HK-2 (cell line): ENCODE measurements around the gene POU2AF3.
"Not testable (repeated sequence)": the region's sequence is repeated elsewhere in the genome, so short reads cannot be mapped to it uniquely, and the experiment has no call there.

ENCODE experiments used
- DNase-seq: peaks from one replicate; pipeline ENCODE4 v3.0.0-alpha.2; 2018; ENCODE audit not compliant: unreplicated experiment

The POU2AF3 gene

GRCh38 chr11:111301004-111301841, 2.9 kb downstream of the POU2AF3 start:
- DNase-seq, result no peak

GRCh38 chr11:111301842-111302118, 3.4 kb downstream of the POU2AF3 start:
- DNase-seq, result no peak

DNA sequence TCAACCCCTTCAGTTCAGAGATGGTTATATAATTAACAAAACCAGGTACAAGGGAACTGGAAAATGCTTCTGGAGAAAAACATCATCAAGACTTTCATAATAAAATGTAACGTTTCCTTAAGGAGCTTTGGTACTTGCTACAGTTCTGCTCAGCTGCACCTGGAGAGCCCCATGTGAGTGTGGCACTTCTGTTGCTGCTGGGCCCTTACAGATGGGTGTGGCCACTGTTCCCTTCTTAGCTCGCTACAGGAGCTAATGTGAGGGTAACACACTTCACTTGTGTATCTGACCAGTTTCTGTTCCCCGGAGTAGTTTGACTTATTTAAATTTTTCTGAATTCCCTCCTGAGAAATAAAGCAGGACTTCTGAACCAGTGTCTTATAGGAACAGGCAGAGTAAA, 4.0 kb downstream of the POU2AF3 start:
- no peak for DNase-seq

GRCh38 chr11:111303461-111303860, 5.1 kb downstream of the POU2AF3 start:
- no peak for DNase-seq

DNA sequence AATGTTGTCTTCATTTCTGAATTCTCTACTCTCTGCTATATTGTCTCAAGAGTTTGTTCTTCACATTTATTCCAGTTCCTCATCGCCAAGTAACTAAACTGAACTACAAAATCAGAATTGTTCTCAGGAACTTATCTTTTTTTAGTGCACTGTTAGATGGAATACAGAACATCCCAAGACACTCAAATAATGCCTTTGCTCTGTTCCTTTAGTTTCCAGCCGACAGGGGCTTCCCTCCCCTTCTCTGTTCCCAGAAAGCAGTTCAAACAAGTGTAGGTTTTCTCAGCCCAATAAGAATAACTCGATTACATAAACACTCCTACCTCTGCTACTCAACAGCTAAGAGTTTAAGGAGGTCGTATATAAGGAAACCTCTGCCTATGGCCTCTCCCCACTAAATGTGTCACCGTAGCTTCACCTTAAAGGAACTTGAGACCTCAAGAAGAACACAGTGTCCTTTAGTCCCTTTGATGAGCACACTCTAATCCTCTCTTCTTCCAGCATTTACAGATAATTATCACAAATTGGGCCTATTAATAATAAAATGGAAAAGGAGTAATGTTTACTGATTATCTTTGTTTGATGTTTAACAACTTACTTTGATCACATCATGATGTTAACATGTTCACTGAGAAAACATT, 6.9 kb downstream of the POU2AF3 start:
- DNase-seq, result no peak

GRCh38 chr11:111305876-111306275, 7.5 kb downstream of the POU2AF3 start:
- no peak for DNase-seq

DNA sequence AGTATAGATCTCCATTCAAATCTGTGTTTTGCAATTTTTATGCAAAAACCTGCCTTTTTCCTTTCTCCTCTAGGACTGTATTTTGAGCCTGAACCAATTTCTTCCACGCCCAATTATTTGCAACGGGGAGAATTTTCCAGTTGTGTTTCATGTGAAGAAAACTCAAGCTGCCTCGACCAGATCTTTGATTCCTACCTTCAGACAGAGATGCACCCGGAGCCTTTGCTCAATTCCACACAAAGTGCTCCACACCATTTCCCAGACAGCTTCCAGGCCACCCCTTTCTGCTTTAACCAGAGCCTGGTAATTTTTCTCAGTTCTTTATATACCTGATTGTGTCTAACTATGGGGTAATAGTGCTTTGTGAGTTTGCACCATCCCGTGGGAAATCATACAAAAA, 8.0 kb downstream of the POU2AF3 start:
- no peak for DNase-seq

- DNase-seq, result no peak
These were observed 9.2 kb downstream of the POU2AF3 start for GRCh38 chr11:111307472-111308108.

DNA sequence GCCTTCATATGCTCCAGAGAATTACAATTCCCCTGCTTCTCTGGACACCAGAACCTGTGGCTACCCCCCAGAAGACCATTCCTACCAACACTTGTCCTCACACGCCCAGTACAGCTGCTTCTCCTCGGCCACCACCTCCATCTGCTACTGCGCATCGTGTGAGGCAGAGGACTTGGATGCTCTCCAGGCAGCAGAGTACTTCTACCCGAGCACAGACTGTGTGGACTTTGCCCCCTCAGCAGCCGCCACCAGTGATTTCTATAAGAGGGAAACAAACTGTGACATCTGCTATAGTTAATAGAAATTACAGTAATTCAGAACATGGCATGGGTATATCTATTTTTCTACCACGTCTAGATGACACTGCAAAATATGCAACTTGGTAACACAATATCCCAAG, 9.8 kb downstream of the POU2AF3 start:
- no peak for DNase-seq

- DNase-seq, result no peak
These were observed 11.0 kb downstream of the POU2AF3 start for GRCh38 chr11:111309215-111309915.

- no peak for DNase-seq
These were observed 11.7 kb downstream of the POU2AF3 start for GRCh38 chr11:111310088-111310487.

GRCh38 chr11:111310723-111311122, 12.4 kb downstream of the POU2AF3 start:
- DNase-seq, result no peak

DNA sequence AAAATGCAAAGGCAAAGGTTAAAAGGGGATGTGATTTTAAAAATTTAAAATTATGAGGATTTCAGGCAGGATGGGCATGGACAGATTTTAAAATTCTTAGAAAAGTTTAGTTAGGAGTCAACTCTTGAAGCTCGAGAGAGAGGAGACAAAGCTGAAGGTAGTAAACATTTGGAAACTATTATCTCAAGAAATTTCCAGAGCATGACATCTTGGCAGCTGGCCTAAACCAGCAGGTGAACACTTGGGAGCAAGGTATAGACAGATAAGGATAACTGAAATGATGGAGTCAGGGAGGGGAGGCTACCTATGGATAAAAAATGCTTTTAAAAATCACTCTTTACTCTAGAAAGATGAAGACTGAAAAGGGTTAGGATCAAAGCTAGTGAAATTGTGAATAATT, 13.7 kb downstream of the POU2AF3 start:
- no peak for DNase-seq

GRCh38 chr11:111319296-111319695, 20.9 kb downstream of the POU2AF3 start:
- DNase-seq, result no peak

DNA sequence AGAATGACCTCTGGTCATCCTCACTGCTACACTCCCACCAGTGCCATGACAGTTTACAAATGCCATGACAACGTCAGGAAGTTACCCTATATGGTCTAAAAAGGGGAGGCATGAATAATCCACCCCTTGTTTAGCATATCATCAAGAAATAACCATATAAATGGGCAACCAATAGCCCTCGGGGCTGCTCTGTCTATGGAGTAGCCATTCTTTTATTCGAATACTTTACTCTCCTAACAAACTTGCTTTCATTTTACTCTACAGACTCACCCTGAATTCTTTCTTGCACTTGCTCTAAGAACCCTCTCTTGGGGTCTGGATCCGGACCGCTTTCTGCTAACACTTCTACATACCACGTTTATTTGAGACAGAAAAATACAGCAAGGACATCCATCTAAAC, 21.9 kb downstream of the POU2AF3 start:
- not testable (repeated sequence) for DNase-seq

DNA sequence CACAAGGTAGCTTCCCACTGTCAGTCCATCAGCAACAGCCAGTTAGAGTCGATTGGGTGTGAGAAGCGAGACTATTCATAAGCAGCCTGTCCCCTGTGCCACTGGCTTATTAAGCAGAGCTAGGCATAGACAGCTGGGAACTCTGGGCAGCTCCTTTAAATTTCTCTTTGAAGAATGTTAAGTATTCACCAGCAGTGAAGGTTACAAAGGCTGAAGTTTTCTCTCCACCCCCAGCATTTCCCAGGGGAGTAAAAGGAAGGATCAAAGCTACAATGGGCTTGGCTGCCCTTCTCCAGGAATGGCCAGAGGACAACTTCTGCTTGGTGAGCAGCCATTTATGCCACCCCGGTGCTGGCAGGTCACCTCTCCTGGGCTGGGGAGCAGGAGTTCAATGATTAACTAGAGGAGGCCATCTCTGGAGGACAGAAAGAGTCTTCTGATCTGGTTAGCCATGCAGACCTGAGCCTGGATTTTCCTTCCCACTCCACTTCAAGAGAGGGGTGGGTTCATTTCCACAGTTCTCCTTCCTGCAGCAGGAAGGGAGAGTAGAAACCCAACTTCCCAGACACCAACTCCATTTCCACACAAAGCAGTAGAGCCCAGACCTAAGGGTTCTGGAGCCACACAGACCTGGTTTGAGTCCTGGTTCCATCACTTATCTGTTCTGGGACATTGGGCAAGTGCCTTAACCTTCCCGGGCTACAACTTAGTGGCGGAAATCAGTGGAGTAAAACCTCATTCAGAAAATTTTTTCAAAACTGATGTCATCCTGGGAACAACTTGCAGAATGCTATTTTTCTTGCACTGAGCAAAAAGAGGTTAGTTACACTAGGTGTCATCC, 22.6 kb downstream of the POU2AF3 start:
- DNase-seq, result no peak

GRCh38 chr11:111322534-111322933, 24.2 kb downstream of the POU2AF3 start:
- DNase-seq, result no peak

GRCh38 chr11:111324277-111324720, 26.0 kb downstream of the POU2AF3 start:
- DNase-seq, result no peak

DNA sequence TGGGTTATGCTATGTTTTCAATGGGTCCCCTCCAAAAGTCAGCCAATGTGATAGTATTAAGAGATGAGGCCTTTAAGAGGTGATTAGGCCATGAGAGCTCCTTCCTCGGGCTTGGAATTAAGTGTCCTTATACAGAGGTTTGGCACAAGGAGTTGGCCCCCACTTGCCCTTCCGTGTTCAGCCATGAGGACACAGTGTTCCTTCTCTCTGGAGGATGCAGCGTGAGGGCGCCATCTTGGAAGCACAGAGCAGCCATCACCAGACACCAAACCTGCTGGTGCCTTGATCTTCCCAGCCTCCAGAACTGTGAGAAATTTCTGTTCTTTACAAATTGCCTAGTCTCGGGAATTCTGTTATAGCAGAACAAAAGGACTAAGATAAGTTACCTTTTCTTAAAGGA, 26.9 kb downstream of the POU2AF3 start:
- no peak for DNase-seq

GRCh38 chr11:111326824-111327223, 28.5 kb downstream of the POU2AF3 start:
- DNase-seq, result no peak

- DNase-seq, result no peak
These were observed 29.7 kb downstream of the POU2AF3 start for GRCh38 chr11:111327908-111328624.
